DMS53 treated with DMSO at 0.1 percent for 48 hours (cell line): ENCODE data around the gene THSD4.
"Not testable (repeated sequence)": the region's sequence is repeated elsewhere in the genome, so short reads cannot be mapped to it uniquely, and the experiment has no call there.

Experiments used
- DNase-seq: peaks from one replicate; lab custom pipeline; 2025; ENCODE audit not compliant: unreplicated experiment; lab: John Stamatoyannopoulos, UW

Gene THSD4

GRCh38 chr15:71410347-71410746, 295.1 kb downstream of the THSD4 start:
- DNase-seq = no peak

GRCh38 chr15:71411538-71412482, 296.5 kb downstream of the THSD4 start:
- no peak for DNase-seq

GRCh38 chr15:71413419-71413818, 298.1 kb downstream of the THSD4 start:
- no peak for DNase-seq

- no peak for DNase-seq
Observed at GRCh38 chr15:71414853-71415252, 299.6 kb downstream of the THSD4 start.

- no peak for DNase-seq
Observed at GRCh38 chr15:71422530-71423259, 307.4 kb downstream of the THSD4 start.

- DNase-seq = no peak
Observed at GRCh38 chr15:71424765-71425164, 309.5 kb downstream of the THSD4 start.

GRCh38 chr15:71425388-71425787, 310.1 kb downstream of the THSD4 start:
- DNase-seq = no peak

GRCh38 chr15:71426792-71427191, 311.5 kb downstream of the THSD4 start:
- no peak for DNase-seq

- no peak for DNase-seq
Observed at GRCh38 chr15:71430782-71431181, 315.5 kb downstream of the THSD4 start.

- DNase-seq = no peak
Observed at GRCh38 chr15:71431343-71432336, 316.4 kb downstream of the THSD4 start.

GRCh38 chr15:71433402-71433801, 318.1 kb downstream of the THSD4 start:
- no peak for DNase-seq

GRCh38 chr15:71434774-71435173, 319.5 kb downstream of the THSD4 start:
- no peak for DNase-seq

- DNase-seq = no peak
Observed at GRCh38 chr15:71435552-71435951, 320.3 kb downstream of the THSD4 start.

- DNase-seq = no peak
Observed at GRCh38 chr15:71436854-71437253, 321.6 kb downstream of the THSD4 start.

- no peak for DNase-seq
Observed at GRCh38 chr15:71437404-71437803, 322.1 kb downstream of the THSD4 start.

GRCh38 chr15:71437919-71438318, 322.6 kb downstream of the THSD4 start:
- no peak for DNase-seq

- not testable (repeated sequence) for DNase-seq
Observed at GRCh38 chr15:71439478-71439877, 324.2 kb downstream of the THSD4 start.

- peak; percentile 55 for DNase-seq
Observed at GRCh38 chr15:71440489-71441110, 325.3 kb downstream of the THSD4 start.

- DNase-seq = peak; percentile 8
Observed at GRCh38 chr15:71443538-71443937, 328.3 kb downstream of the THSD4 start.

- DNase-seq = no peak
Observed at GRCh38 chr15:71444032-71444810, 328.9 kb downstream of the THSD4 start.
